ENCODE measurements around the gene PEX11A.

DNA sequence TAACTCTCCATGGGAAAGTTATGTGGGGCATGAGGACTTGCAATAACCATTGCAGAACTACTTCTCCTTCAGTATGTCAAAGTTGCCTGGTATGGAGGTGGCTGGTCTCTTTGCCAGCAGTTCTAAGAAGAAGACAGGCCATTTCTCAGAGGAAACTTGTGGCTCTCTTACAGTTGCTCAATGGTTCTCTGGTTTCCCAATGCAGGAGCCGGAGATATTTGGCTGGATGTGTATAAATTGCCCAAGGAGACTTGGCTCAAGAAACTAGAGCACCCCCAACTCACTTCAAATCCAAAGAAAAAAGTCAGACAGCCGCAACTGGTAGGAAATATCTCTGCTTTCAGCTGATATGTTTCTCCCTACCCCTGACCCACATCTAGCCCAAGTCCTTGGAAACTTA, 24.2 kb upstream of the PEX11A start:
- TF ChIP-seq, protein P1, sequence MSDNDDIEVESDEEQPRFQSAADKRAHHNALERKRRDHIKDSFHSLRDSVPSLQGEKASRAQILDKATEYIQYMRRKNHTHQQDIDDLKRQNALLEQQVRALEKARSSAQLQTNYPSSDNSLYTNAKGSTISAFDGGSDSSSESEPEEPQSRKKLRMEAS (IDR thresholded peaks at IDR 0.05): no peak
- TF ChIP-seq ZBTB7A (IDR thresholded peaks at IDR 0.05; ENCODE audit: low read depth) (no peak), TAF1 (IDR thresholded peaks at IDR 0.05; ENCODE audit: low read depth) (no peak), TEAD4 (IDR thresholded peaks at IDR 0.05) (no peak), TCF12 (IDR thresholded peaks at IDR 0.05; ENCODE audit: low read depth) (no peak), CEBPB (IDR thresholded peaks at IDR 0.05) (no peak), EP300 (IDR thresholded peaks at IDR 0.05; ENCODE audit: borderline replicate concordance) (no peak), CREB1 (IDR thresholded peaks at IDR 0.05; ENCODE audit: low read depth) (no peak)
- TF ChIP-seq, protein P2, sequence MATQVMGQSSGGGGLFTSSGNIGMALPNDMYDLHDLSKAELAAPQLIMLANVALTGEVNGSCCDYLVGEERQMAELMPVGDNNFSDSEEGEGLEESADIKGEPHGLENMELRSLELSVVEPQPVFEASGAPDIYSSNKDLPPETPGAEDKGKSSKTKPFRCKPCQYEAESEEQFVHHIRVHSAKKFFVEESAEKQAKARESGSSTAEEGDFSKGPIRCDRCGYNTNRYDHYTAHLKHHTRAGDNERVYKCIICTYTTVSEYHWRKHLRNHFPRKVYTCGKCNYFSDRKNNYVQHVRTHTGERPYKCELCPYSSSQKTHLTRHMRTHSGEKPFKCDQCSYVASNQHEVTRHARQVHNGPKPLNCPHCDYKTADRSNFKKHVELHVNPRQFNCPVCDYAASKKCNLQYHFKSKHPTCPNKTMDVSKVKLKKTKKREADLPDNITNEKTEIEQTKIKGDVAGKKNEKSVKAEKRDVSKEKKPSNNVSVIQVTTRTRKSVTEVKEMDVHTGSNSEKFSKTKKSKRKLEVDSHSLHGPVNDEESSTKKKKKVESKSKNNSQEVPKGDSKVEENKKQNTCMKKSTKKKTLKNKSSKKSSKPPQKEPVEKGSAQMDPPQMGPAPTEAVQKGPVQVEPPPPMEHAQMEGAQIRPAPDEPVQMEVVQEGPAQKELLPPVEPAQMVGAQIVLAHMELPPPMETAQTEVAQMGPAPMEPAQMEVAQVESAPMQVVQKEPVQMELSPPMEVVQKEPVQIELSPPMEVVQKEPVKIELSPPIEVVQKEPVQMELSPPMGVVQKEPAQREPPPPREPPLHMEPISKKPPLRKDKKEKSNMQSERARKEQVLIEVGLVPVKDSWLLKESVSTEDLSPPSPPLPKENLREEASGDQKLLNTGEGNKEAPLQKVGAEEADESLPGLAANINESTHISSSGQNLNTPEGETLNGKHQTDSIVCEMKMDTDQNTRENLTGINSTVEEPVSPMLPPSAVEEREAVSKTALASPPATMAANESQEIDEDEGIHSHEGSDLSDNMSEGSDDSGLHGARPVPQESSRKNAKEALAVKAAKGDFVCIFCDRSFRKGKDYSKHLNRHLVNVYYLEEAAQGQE (IDR thresholded peaks at IDR 0.05; ENCODE audit: low read depth): no peak
- TF ChIP-seq, protein P3, sequence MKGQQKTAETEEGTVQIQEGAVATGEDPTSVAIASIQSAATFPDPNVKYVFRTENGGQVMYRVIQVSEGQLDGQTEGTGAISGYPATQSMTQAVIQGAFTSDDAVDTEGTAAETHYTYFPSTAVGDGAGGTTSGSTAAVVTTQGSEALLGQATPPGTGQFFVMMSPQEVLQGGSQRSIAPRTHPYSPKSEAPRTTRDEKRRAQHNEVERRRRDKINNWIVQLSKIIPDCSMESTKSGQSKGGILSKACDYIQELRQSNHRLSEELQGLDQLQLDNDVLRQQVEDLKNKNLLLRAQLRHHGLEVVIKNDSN (IDR thresholded peaks at IDR 0.05): no peak
